Hematopoietic multipotent progenitor cell treated with erythropoietin and hydrocortisone succinate and interleukin-3 and kit ligand, for 17 days (in vitro differentiated cells): ENCODE measurements around the gene PIK3AP1.
"Not testable (repeated sequence)": the region's sequence is repeated elsewhere in the genome, so short reads cannot be mapped to it uniquely, and the experiment has no call there.

Source experiments
- DNase-seq: peaks from one replicate; pipeline ENCODE4 v3.0.0-alpha.2; 2015; ENCODE audit warnings: low spot score

Gene PIK3AP1

GRCh38 chr10:96719850-96720421 lies 378 bp downstream of the PIK3AP1 start:
- peak; percentile 75 for DNase-seq

- DNase-seq, result no peak
These were observed 1.1 kb downstream of the PIK3AP1 start for GRCh38 chr10:96719200-96719599.

GRCh38 chr10:96718304-96718990 lies 1.9 kb downstream of the PIK3AP1 start:
- DNase-seq, result no peak

- no peak for DNase-seq
These were observed 3.9 kb downstream of the PIK3AP1 start for GRCh38 chr10:96716390-96716789.

GRCh38 chr10:96714746-96715255 lies 5.5 kb downstream of the PIK3AP1 start:
- DNase-seq, result no peak

GRCh38 chr10:96714031-96714590 lies 6.2 kb downstream of the PIK3AP1 start:
- DNase-seq, result no peak

GRCh38 chr10:96712662-96713271 lies 7.5 kb downstream of the PIK3AP1 start:
- no peak for DNase-seq

- no peak for DNase-seq
These were observed 9.1 kb downstream of the PIK3AP1 start for GRCh38 chr10:96711048-96711728.

GRCh38 chr10:96709525-96709924 lies 10.8 kb downstream of the PIK3AP1 start:
- DNase-seq, result no peak

GRCh38 chr10:96708996-96709395 lies 11.3 kb downstream of the PIK3AP1 start:
- no peak for DNase-seq

GRCh38 chr10:96708456-96708855 lies 11.9 kb downstream of the PIK3AP1 start:
- no peak for DNase-seq

- no peak for DNase-seq
These were observed 13.9 kb downstream of the PIK3AP1 start for GRCh38 chr10:96706331-96706853.

- DNase-seq, result no peak
These were observed 15.2 kb downstream of the PIK3AP1 start for GRCh38 chr10:96705134-96705533.

GRCh38 chr10:96704563-96704962 lies 15.8 kb downstream of the PIK3AP1 start:
- DNase-seq, result no peak

GRCh38 chr10:96703358-96703757 lies 17.0 kb downstream of the PIK3AP1 start:
- no peak for DNase-seq

GRCh38 chr10:96701265-96701664 lies 19.0 kb downstream of the PIK3AP1 start:
- DNase-seq, result no peak

GRCh38 chr10:96700374-96701099 lies 19.8 kb downstream of the PIK3AP1 start:
- no peak for DNase-seq

- DNase-seq, result no peak
These were observed 20.7 kb downstream of the PIK3AP1 start for GRCh38 chr10:96699613-96700012.

- not testable (repeated sequence) for DNase-seq
These were observed 22.0 kb downstream of the PIK3AP1 start for GRCh38 chr10:96698305-96698704.

GRCh38 chr10:96697438-96697837 lies 22.9 kb downstream of the PIK3AP1 start:
- DNase-seq, result no peak

GRCh38 chr10:96696845-96697425 lies 23.4 kb downstream of the PIK3AP1 start:
- no peak for DNase-seq
